Adipose tissue (tissue), 3 donors: ENCODE measurements around the gene ASB5. TPM values are rescaled to one million over a fixed set of nuclear protein-coding genes. Genes with fewer than 3 reads are reported as not detected.
"Not testable (repeated sequence)": the region's sequence is repeated elsewhere in the genome, so short reads cannot be mapped to it uniquely, and the experiment has no call there.

Experiments used
- H3K27ac ChIP-seq: one replicate; pipeline ENCODE4 v1.5.1; 2013; ENCODE audit warnings: low read depth, low read length
- WGBS, 3 donors: extraction: QIAGEN DNeasy Blood & Tissue Kit; methylation state at CpG; one replicate each; pipeline ENCODE4 v1.1.7; 2013; 5-methylcytosine and 5-hydroxymethylcytosine counted together
- polyA plus RNA-seq, 3 donors: library from polyadenylated mRNA; stranded (reverse); fragments of 200-250 nt; gene quantifications; one replicate each; pipeline ENCODE4 v1.2.3, GENCODE V29; 2013
- donor health status: healthy with polysubstance abuse.
- donor health status: Bipolar disorder and iron deficiency.
- donor health status: healthy.

ASB5 gene
- polyA plus RNA-seq, 3 donors, result 0.07 to 1.2 TPM; not detected in 1

- no peak overlapping the region for H3K27ac ChIP-seq
Measured at GRCh38 chr4:176287546-176287945, 18.5 kb upstream of the ASB5 start.

- H3K27ac ChIP-seq, result no peak overlapping the region
- 54 to 74% (median 61%) methylated on average over 3 of the region's 3 CpGs for WGBS, 3 donors
Measured at GRCh38 chr4:176286728-176287127, 17.7 kb upstream of the ASB5 start.

- WGBS, 3 donors, result 93 to 97% (median 96%) methylated on average over 1 of the region's 1 CpG
- not testable (repeated sequence) for H3K27ac ChIP-seq
Measured at GRCh38 chr4:176279560-176279959, 10.5 kb upstream of the ASB5 start.

- 25 to 67% (median 64%) methylated on average over 13 of the region's 13 CpGs for WGBS, 3 donors
- H3K27ac ChIP-seq, result no peak overlapping the region
Measured at GRCh38 chr4:176277162-176277904, 8.3 kb upstream of the ASB5 start.

GRCh38 chr4:176276710-176277109, 7.7 kb upstream of the ASB5 start:
- no peak overlapping the region for H3K27ac ChIP-seq
- 69 to 85% (median 78%) methylated on average over 8 of the region's 8 CpGs for WGBS, 3 donors

GRCh38 chr4:176274441-176274840, 5.4 kb upstream of the ASB5 start:
- H3K27ac ChIP-seq, result no peak overlapping the region

GRCh38 chr4:176273736-176274135, 4.7 kb upstream of the ASB5 start:
- WGBS, 3 donors, result 72 to 85% (median 76%) methylated on average over 4 of the region's 4 CpGs
- no peak overlapping the region for H3K27ac ChIP-seq

- no peak overlapping the region for H3K27ac ChIP-seq
- WGBS, 3 donors, result 59 to 72% (median 66%) methylated on average over 3 of the region's 3 CpGs
Measured at GRCh38 chr4:176272799-176273198, 3.8 kb upstream of the ASB5 start.

- no peak overlapping the region for H3K27ac ChIP-seq
- 80 to 88% (median 86%) methylated on average over 3 of the region's 3 CpGs for WGBS, 3 donors
Measured at GRCh38 chr4:176271749-176272148, 2.7 kb upstream of the ASB5 start.

GRCh38 chr4:176270669-176271068, 1.6 kb upstream of the ASB5 start:
- WGBS, 3 donors, result 59 to 75% (median 66%) methylated on average over 5 of the region's 5 CpGs
- H3K27ac ChIP-seq, result no peak overlapping the region

GRCh38 chr4:176266026-176266425, 3.0 kb downstream of the ASB5 start:
- 92 to 96% (median 93%) methylated on average over 2 of the region's 2 CpGs for WGBS, 3 donors
- no peak overlapping the region for H3K27ac ChIP-seq

GRCh38 chr4:176262243-176262642, 6.8 kb downstream of the ASB5 start:
- no peak overlapping the region for H3K27ac ChIP-seq

GRCh38 chr4:176261481-176261880, 7.5 kb downstream of the ASB5 start:
- 70 to 85% (median 71%) methylated on average over 3 of the region's 3 CpGs for WGBS, 3 donors
- no peak overlapping the region for H3K27ac ChIP-seq

GRCh38 chr4:176261018-176261417, 8.0 kb downstream of the ASB5 start:
- H3K27ac ChIP-seq, result no peak overlapping the region
- 88 to 94% (median 90%) methylated on average over 3 of the region's 3 CpGs for WGBS, 3 donors

GRCh38 chr4:176259330-176260090, 9.5 kb downstream of the ASB5 start:
- 72 to 85% (median 83%) methylated on average over 5 of the region's 5 CpGs for WGBS, 3 donors
- no peak overlapping the region for H3K27ac ChIP-seq

GRCh38 chr4:176258135-176258534, 10.9 kb downstream of the ASB5 start:
- WGBS, 3 donors, result 79 to 90% (median 87%) methylated on average over 3 of the region's 3 CpGs
- H3K27ac ChIP-seq, result no peak overlapping the region

- WGBS, 3 donors, result 29 to 62% (median 35%) methylated on average over 1 of the region's 1 CpG
- H3K27ac ChIP-seq, result no peak overlapping the region
Measured at GRCh38 chr4:176256921-176257320, 12.1 kb downstream of the ASB5 start.

- WGBS, 3 donors, result 72 to 96% (median 94%) methylated on average over 1 of the region's 1 CpG
Measured at GRCh38 chr4:176242764-176243347, 26.2 kb downstream of the ASB5 start.

GRCh38 chr4:176241703-176242102, 27.3 kb downstream of the ASB5 start:
- H3K27ac ChIP-seq, result no peak overlapping the region
- WGBS, 3 donors, result 83 to 92% (median 90%) methylated on average over 8 of the region's 8 CpGs

More at GRCh38 chr4:176242764-176243347, 26.2 kb downstream of the ASB5 start:
- H3K27ac ChIP-seq, result no peak overlapping the region

- 61 to 68% (median 62%) methylated on average over 4 of the region's 4 CpGs for WGBS, 3 donors
- H3K27ac ChIP-seq, result no peak overlapping the region
Measured at GRCh38 chr4:176238826-176239225, 30.2 kb downstream of the ASB5 start.
